ENCODE data around the gene PLEKHH3.
"Not testable (repeated sequence)": the region's sequence is repeated elsewhere in the genome, so short reads cannot be mapped to it uniquely, and the experiment has no call there.

Gene PLEKHH3

DNA sequence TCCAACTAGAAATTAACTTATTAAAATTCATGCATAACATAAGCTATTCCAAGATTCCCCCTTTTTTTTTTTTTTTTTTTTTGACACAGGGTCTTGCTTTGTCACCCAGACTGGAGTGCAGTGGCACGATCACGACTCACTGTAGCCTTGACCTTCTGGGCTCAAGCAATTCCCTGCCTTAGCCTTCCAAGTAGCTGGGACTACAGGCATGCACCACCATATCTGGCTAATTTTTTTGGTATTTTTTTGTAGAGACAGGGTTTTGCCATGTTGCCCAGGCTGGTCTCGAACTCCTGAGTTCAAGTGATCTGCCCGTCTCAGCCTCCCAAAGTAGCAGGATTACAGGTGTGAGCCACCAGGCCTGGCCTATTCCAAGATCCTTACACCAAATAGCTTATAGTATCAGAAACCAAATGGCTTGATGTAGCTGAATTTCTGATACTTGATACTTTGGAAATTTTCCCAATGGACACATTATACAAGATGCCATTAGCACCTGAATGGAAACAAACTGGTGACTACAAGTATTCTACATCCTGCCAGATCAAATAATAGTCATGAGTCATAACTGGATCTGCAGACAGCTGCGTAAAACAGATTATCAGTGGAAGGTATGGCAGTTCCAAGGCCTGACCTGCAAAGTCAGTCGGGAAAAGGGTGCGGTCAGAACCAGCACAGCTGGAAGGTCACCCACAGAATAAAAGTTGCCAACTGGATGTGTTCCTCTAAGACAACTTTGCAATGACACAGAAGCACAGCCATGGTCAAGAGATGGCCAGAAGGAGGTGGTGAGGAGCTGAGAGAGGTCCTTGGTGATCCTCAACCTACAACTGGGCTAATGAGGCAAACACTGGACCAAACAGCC, 52.8 kb downstream of the PLEKHH3 start:
- DNase-seq = no peak

DNA sequence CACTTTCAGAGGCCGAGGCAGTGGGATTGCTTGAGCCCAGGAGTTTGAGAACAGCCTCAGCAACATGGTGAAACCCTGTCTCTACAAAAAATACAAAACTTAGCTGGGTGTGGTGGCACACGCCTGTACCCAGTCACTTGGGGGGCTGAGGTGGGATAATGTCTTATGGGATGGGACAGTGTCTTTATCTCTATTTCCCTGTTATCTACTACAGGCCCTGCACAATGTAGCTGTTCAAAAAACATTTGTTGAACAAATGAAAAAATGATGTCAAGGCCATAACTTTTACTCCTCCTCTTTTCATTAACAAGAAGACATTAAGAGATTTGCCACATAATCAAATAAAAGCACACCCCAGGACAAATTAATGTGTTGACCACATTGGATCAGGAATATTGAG, 53.5 kb downstream of the PLEKHH3 start:
- no peak for DNase-seq

DNA sequence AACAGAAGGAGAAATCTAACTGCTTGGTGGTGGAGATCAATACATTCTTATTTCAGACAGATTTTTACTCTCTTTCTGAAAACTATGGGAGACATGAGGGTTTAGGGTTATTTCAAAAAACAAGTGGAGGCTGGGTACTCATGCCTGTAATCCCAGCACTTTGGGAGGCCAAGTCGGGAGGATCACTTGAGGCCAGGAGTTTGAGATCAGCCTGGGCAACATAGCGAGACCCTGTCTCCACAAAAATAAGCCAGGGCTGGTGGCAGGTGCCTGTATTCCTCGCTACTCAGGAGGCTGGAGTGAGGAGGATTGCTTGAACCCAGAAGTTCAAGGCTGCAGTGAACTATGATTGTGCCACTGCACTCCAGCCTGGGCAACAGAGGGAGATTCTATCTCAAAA, 54.8 kb downstream of the PLEKHH3 start:
- not testable (repeated sequence) for DNase-seq

DNA sequence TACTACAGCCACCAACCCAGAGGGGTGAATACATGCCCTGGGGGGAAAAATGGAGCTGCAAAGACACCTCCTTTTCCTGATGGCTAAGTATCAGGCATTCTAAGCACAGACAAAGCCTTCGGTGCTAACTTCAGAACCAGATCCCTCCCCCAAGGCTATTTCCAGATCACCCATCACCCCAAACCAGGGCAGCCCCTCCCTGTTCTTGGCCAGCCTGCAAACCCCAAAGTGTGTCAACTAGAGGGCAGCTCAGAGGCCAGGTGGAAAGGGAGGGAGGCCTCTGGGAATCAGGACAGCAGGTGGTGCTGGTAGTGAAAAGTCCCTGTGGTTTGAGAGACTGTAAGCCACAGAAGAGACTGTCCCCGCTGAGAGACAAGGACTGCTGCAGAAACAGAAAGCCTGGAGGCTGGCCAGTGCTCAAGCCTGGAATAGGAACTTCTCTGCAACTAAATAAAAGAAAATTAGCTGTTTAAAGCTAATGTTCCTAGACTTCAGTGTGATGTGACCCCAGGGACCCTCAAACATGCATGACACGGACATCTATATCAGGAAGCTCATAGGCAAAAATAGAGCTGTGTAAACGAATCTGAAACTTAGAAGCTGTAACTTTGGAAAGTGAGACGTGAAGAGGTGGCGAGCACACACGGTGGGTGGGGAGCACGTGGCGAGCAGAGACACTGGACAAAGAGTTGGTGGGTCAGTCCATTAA, 58.2 kb downstream of the PLEKHH3 start:
- DNase-seq = no peak

DNA sequence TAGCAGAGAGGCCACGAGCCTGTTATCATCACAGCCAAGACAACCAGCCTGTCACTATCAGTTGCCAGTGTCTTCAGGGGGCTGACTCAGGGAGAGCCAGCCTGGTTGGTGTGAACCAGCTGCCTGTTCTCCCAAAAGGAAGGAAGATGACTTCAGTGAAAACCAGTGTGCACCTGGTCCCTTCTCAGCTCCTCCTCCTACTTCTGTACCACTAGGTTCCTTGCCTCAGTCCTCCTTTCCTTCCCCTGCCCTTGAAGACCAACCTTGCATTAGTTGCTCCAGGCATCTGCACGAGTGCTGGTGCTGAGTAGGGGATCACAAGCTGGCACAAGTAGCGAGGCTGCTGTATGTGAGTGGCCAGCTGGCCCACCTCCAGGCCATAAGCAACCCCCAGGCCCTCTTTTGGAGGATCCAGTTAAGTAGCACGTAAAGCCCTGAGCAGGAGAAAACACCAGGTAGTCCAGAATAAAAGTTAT, 58.8 kb downstream of the PLEKHH3 start:
- DNase-seq = no peak
